Thymus (tissue), 14 donors: ENCODE data around the gene GGA3. TPM values are rescaled to one million over a fixed set of nuclear protein-coding genes. Genes with fewer than 3 reads are reported as not detected.

Experiments used
- DNase-seq, 9 donors: peaks; one replicate each; pipeline ENCODE4 v3.0.0-alpha.2; 2013; ENCODE audit warnings: low spot score in 9 of 9, low read depth in 6 of 9, missing footprints in 1 of 9
- H3K27ac ChIP-seq, 2 donors: one replicate each; pipeline ENCODE4 v1.5.1; 2013; ENCODE audit warnings: control low read depth in 1 of 2, low read depth in 1 of 2, low read length in 1 of 2, mild to moderate bottlenecking in 1 of 2, moderate library complexity in 1 of 2
- H3K27me3 ChIP-seq, 2 donors: one replicate each; pipeline ENCODE4 v1.5.1; 2013; ENCODE audit warnings: low read length in 1 of 2; ENCODE audit not compliant: control insufficient read depth in 2 of 2, insufficient read depth in 1 of 2
- H3K36me3 ChIP-seq, 2 donors: one replicate each; pipeline ENCODE4 v1.5.1; 2013; ENCODE audit warnings: low read length in 1 of 2, mild to moderate bottlenecking in 1 of 2, moderate library complexity in 1 of 2; ENCODE audit not compliant: control insufficient read depth in 2 of 2, insufficient read depth in 2 of 2
- H3K4me1 ChIP-seq, 2 donors: one replicate each; pipeline ENCODE4 v1.5.1; 2013; ENCODE audit warnings: low read length in 2 of 2; ENCODE audit not compliant: control insufficient read depth in 2 of 2, insufficient read depth in 2 of 2
- H3K4me3 ChIP-seq, 2 donors: one replicate each; pipeline ENCODE4 v1.5.1; 2013; ENCODE audit warnings: low read length in 2 of 2, control low read depth in 1 of 2, mild to moderate bottlenecking in 1 of 2
- H3K9me3 ChIP-seq, 2 donors: one replicate each; pipeline ENCODE4 v1.5.1; 2013; ENCODE audit warnings: low read length in 1 of 2, mild to moderate bottlenecking in 1 of 2; ENCODE audit not compliant: control insufficient read depth in 2 of 2, insufficient read depth in 1 of 2
- WGBS: extraction: QIAGEN DNeasy Blood & Tissue Kit; methylation state at CpG from one replicate; pipeline ENCODE4 v1.1.7; 2013; 5-methylcytosine and 5-hydroxymethylcytosine counted together
- long read RNA-seq, 10 donors: transcript quantifications; one replicate each; lab custom pipeline, GENCODE V29; 2026
- polyA plus RNA-seq: library from polyadenylated mRNA; stranded (reverse); fragments of 200-250 nt; gene quantifications from one replicate; pipeline ENCODE4 v1.2.3, GENCODE V29; 2013
- total RNA-seq: library from RNA; stranded (reverse); fragments of 120-200 nt; gene quantifications from one replicate; pipeline ENCODE4 v1.2.4, GENCODE V29; 2013
- donor health status: healthy.

Gene GGA3, protein sequence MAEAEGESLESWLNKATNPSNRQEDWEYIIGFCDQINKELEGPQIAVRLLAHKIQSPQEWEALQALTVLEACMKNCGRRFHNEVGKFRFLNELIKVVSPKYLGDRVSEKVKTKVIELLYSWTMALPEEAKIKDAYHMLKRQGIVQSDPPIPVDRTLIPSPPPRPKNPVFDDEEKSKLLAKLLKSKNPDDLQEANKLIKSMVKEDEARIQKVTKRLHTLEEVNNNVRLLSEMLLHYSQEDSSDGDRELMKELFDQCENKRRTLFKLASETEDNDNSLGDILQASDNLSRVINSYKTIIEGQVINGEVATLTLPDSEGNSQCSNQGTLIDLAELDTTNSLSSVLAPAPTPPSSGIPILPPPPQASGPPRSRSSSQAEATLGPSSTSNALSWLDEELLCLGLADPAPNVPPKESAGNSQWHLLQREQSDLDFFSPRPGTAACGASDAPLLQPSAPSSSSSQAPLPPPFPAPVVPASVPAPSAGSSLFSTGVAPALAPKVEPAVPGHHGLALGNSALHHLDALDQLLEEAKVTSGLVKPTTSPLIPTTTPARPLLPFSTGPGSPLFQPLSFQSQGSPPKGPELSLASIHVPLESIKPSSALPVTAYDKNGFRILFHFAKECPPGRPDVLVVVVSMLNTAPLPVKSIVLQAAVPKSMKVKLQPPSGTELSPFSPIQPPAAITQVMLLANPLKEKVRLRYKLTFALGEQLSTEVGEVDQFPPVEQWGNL
- 18.1 TPM for total RNA-seq
- polyA plus RNA-seq, result 33.3 TPM
- long read RNA-seq, donor 1, result 0 reads
- long read RNA-seq, donor 2, result 0 reads
- long read RNA-seq, donor 3, result 0 reads
- long read RNA-seq, donor 4, full-length matches to known transcripts, result 2 of 2 reads
- long read RNA-seq, donor 4, partial matches to known transcripts, result 0 of 2 reads
- long read RNA-seq, donor 4, other reads (novel, unspliced or antisense), result 0 of 2 reads
- long read RNA-seq, donor 5, full-length matches to known transcripts, result 3 of 153 reads
- long read RNA-seq, donor 5, partial matches to known transcripts, result 144 of 153 reads
- long read RNA-seq, donor 5, other reads (novel, unspliced or antisense), result 6 of 153 reads
- long read RNA-seq, donor 6, full-length matches to known transcripts, result 2 of 2 reads
- long read RNA-seq, donor 6, partial matches to known transcripts, result 0 of 2 reads
- long read RNA-seq, donor 6, other reads (novel, unspliced or antisense), result 0 of 2 reads
- long read RNA-seq, donor 7, full-length matches to known transcripts, result 2 of 9 reads
- long read RNA-seq, donor 7, partial matches to known transcripts, result 7 of 9 reads
- long read RNA-seq, donor 7, other reads (novel, unspliced or antisense), result 0 of 9 reads
- long read RNA-seq, donor 8, result 0 reads
- long read RNA-seq, donor 9, full-length matches to known transcripts, result 2 of 2 reads
- long read RNA-seq, donor 9, partial matches to known transcripts, result 0 of 2 reads
- long read RNA-seq, donor 9, other reads (novel, unspliced or antisense), result 0 of 2 reads
- long read RNA-seq, donor 10, partial matches to known transcripts, result 9 of 30 reads
- long read RNA-seq, donor 10, other reads (novel, unspliced or antisense), result 20 of 30 reads

DNA sequence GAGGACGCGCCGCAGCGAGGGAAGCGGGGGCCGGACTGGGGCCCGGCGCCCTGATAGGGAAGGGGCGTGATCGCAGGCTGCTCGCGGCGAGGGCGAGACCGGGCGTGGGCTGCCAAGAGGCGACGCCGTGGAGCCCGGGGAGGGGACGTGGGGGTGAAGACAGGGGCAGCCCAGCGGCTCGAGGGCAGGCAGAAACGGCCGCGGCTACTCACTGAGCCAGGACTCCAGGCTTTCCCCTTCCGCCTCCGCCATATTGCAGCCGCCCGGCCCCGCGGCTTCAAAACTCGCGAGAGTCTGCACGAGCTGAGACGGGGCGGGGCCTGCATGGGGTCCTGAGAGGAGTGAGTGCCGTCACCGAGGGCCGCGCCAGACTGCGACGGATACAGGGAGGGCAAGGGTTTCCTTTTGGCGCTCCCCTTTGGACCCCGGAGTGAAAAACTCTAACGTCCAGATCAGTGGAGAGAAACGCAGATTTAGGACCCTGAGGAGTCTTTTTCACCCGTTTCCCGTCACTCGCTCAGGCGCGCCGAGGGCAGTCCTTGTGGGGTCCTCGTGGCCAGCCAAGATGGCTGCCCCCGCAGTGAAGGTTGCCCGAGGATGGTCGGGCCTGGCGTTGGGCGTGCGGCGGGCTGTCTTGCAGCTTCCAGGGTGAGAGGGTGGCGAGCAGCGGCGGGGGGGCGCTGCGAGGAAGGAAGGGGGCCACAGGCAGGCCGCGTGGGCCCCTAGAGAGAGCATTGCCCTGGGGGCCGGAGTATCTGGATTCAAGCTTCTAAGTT is at the start of gene GGA3, which contains the start of gene MRPS7:
TSS of gene GGA3 (minus strand) at position 271 of the 776 bp plus-strand sequence. CDS start at position 252, 19 bp downstream.
TSS of gene MRPS7 (plus strand) at position 544 of the 776 bp plus-strand sequence. CDS start at position 566, 22 bp downstream.
- DNase-seq, result peak; percentile 88 to 99 (median 95)
- Histone ChIP-seq H3K4me3 (peak within 1 kb of the TSS; percentile 78 to 92), H3K4me1 (peaks cover 16 to 26% of the 10 kb centered on the region in 2 donors), H3K36me3 (peaks cover 17 to 34% of the 10 kb centered on the region in 2 donors), H3K9me3 (no peaks in the 10 kb centered on the region), H3K27me3 (no peaks in the 10 kb centered on the region), H3K27ac (peak within 1 kb of the TSS; percentile 97 to 98)
- under 1% methylated on average over 68 of the region's 69 CpGs for WGBS

DNA sequence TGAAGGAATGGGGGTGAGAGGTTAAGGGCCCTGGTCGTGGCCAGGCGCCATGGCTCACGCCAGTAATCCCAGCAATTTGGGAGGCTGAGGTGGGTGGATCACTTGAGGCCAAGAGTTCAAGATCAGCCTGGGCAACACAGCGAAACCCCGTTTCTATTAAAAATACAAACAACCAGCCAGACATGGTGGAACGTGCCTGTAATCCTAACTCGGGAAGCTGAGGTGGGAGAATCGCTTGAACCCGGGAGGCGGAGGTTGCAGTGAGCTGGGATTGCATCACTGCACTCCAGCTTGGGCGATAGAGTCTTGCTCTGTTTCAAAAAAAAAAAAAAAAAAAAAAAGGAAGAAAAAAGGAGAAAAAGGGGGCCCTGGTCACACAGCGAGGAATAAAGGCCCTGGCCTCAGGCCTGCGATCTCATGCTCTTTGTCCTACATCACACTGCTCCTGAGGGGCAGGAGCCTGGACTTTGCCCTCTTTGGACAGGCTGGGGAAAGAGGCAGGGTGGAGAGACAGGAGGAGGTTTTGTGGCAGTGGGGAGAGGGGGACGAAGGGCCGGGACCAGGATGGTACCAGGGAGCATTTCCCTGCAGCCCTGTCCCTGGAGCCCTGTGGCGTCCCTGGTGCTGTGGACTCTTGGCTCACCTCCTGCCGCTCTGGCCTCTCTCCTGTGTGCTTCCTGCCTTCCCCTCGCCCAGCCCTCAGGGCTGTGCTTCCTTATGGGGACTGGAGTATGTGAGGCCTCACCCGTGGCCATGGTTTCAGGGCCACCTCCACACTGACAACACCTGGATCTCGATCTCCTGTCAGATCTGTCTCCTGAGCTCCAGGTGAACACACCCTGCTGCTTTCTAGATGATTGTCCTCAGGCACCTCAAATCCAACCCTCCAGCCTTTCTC is 47.6 kb upstream of the GGA3 start:
- no peak overlapping the region for H3K27ac ChIP-seq
- H3K36me3 ChIP-seq, result peaks cover 0 to 1% of the 10 kb centered on the region in 2 donors
- no peaks in the 10 kb centered on the region for H3K27me3 ChIP-seq
- H3K4me3 ChIP-seq, result no peak overlapping the region
- H3K4me1 ChIP-seq, result peaks cover 0 to 8% of the 10 kb centered on the region in 2 donors
- DNase-seq, result no peak
- WGBS, result 92% methylated on average over 20 of the region's 20 CpGs
- no peaks in the 10 kb centered on the region for H3K9me3 ChIP-seq

DNA sequence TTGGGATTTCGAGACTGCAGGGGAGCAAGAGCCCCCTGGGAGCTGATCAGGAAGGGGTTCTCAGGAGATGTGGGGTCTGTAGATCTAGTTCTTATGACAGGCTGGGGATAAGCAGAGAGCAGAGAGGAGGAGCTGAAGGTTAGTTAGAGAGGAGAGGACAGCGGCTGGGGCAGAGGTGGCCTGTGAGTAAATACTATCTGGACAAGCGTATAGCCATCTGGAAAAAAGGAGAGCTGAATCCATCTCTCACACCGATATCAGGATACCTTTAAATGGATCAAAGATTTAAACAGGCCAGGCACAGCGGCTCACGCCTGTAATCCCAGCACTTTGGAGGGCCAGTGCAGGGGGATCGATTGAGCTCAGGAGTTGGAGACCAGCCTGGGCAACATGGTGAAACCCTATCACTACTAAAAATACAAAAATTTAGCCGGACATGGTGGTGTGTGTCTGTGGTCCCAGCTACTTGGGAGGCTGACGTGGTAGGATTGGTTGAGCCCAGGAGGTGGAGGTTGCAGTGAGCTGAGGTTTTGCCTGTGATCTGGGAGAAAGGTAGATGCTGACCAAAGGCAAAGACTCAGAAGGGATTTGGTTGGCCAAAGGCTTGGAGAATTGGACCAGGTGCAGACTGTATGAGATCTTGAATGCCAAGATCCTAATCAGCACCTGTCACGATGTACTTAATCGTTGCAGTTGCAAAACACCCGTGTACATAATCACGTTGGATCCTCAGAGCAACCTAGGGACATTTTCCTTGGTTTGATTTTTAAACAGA is 46.7 kb upstream of the GGA3 start:
- H3K27me3 ChIP-seq, result no peaks in the 10 kb centered on the region
- no peak for DNase-seq
- H3K27ac ChIP-seq, result no peak overlapping the region
- no peaks in the 10 kb centered on the region for H3K9me3 ChIP-seq
- H3K4me3 ChIP-seq, result no peak overlapping the region
- 96% methylated on average over 13 of the region's 13 CpGs for WGBS
- H3K36me3 ChIP-seq, result no peaks in the 10 kb centered on the region
- H3K4me1 ChIP-seq, result peaks cover 0 to 5% of the 10 kb centered on the region in 2 donors

DNA sequence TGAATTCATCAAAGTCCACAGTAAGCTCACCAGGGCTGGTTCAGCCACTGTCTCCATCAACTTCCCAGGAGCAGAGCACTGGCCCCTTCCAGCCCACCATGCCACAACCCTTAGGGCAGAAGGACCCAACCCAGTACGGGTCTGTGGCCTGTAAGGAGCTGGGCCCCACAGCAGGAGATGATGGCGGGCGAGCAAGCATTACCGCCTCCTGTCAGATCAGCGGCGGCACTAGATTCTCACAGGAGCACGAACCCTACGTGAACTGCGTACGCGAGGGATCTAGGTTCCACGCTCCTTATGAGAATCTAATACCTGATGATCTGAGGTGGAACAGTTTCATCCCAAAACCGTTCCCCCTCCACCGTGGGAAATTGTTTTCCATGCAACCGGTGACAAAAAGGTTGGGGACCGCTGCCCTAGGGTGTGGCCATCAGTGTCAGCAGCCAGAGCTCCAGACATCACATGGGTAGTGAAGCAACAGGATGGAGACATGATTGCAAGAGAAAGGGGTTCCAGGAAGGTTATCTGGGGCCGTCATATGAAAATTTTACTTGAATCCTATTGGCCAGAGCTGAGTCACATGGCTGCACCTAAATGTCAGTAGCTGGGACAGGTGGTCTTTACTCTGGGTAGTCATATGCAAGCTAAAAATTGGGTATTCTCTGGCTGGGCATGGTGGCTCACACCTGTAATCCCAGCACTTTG is 40.2 kb upstream of the GGA3 start:
- H3K4me1 ChIP-seq, result no peaks in the 10 kb centered on the region
- H3K27ac ChIP-seq, result no peak overlapping the region
- H3K36me3 ChIP-seq, result no peaks in the 10 kb centered on the region
- H3K9me3 ChIP-seq, result no peaks in the 10 kb centered on the region
- no peaks in the 10 kb centered on the region for H3K27me3 ChIP-seq
- 94% methylated on average over 17 of the region's 17 CpGs for WGBS
- H3K4me3 ChIP-seq, result no peak overlapping the region
- no peak for DNase-seq

DNA sequence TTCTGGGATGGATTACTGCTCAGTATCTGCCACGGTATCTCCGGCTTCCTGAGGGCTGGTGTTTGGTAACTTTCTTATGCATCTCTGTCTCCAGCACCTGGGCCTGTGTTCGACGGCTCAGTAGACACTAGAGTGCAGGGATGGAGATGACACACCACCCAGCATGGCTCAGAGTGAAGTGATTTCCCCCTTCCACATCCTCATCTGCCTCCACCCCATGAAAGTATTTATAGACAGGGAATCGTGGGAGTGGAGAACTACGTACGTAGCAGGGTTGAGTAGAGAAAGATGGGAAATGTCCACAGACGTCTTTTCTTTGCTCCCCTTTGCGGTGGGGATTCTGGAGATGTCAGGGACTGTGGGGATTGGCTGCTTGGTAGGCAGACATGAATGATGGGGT is 39.6 kb upstream of the GGA3 start:
- WGBS, result 94% methylated on average over 9 of the region's 9 CpGs
- no peaks in the 10 kb centered on the region for H3K9me3 ChIP-seq
- no peaks in the 10 kb centered on the region for H3K4me1 ChIP-seq
- no peak for DNase-seq
- H3K36me3 ChIP-seq, result no peaks in the 10 kb centered on the region
- H3K27me3 ChIP-seq, result no peaks in the 10 kb centered on the region
- H3K27ac ChIP-seq, result no peak overlapping the region
- H3K4me3 ChIP-seq, result no peak overlapping the region

DNA sequence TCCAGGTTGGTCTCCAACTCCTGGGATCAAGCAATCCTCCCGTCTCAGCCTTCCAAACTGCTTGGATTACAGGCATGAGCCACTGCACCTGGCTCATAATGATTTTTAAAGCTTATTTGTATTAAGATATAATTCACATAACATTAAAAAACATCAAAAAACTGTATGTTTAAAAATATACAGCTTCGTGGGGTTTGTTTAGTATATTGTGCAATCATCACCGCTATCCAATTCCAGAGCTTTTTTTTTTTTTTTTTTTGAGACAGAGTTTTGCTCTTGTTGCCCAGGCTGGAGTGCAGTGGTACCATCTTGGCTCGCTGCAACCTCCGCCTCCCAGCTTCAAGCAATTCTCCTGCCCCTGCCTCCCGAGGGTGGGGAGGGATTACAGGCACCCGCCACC is 38.9 kb upstream of the GGA3 start:
- no peak overlapping the region for H3K4me3 ChIP-seq
- no peaks in the 10 kb centered on the region for H3K36me3 ChIP-seq
- 92% methylated on average over 7 of the region's 7 CpGs for WGBS
- peaks cover 0 to 5% of the 10 kb centered on the region in 2 donors for H3K4me1 ChIP-seq
- DNase-seq, result no peak
- no peaks in the 10 kb centered on the region for H3K9me3 ChIP-seq
- H3K27ac ChIP-seq, result no peak overlapping the region
- no peaks in the 10 kb centered on the region for H3K27me3 ChIP-seq
